NCI-H1105 (cell line): ENCODE measurements around the gene LCN6.
A peak's percentile ranks its signal among the peaks of the same experiment; 100 is the strongest.
"Not testable (repeated sequence)": the region's sequence is repeated elsewhere in the genome, so short reads cannot be mapped to it uniquely, and the experiment has no call there.

Experiments
- DNase-seq: peaks from one replicate; lab custom pipeline; 2025; lab: John Stamatoyannopoulos, UW

LCN6 gene

GRCh38 chr9:136748201-136748600, at the start of gene LCN6:
LCN6 (minus strand) TSS chr9:136748525; CDS start chr9:136748483, 42 bp downstream.
- no peak for DNase-seq

- not testable (repeated sequence) for DNase-seq
Measured at GRCh38 chr9:136796775-136797347, 48.5 kb upstream of the LCN6 start.

GRCh38 chr9:136796238-136796774, 48.0 kb upstream of the LCN6 start, which contains the start of gene CCDC183:
CCDC183 (plus strand) TSS chr9:136796338; CDS start chr9:136796398, 60 bp downstream.
- DNase-seq: no peak

- DNase-seq: no peak
Measured at GRCh38 chr9:136795000-136795348, 46.6 kb upstream of the LCN6 start.

GRCh38 chr9:136794281-136794999, 46.1 kb upstream of the LCN6 start:
- no peak for DNase-seq

- no peak for DNase-seq
Measured at GRCh38 chr9:136793086-136793946, 45.0 kb upstream of the LCN6 start.

- no peak for DNase-seq
Measured at GRCh38 chr9:136792321-136793085, 44.2 kb upstream of the LCN6 start.

GRCh38 chr9:136791516-136792276, 43.4 kb upstream of the LCN6 start:
- no peak for DNase-seq

GRCh38 chr9:136790640-136791515, 42.6 kb upstream of the LCN6 start, which contains the start of gene TMEM141:
TMEM141 (plus strand) TSS chr9:136791344; CDS start chr9:136791371, 27 bp downstream.
- peak; percentile 99 for DNase-seq

- DNase-seq: no peak
Measured at GRCh38 chr9:136789523-136789937, 41.2 kb upstream of the LCN6 start.

GRCh38 chr9:136788644-136789522, 40.6 kb upstream of the LCN6 start:
- not testable (repeated sequence) for DNase-seq

- DNase-seq: peak; percentile 49
Measured at GRCh38 chr9:136787690-136788400, 39.5 kb upstream of the LCN6 start.

- peak; percentile 27 for DNase-seq
Measured at GRCh38 chr9:136786983-136787382, 38.7 kb upstream of the LCN6 start.

GRCh38 chr9:136786451-136786850, 38.1 kb upstream of the LCN6 start:
- DNase-seq: no peak

GRCh38 chr9:136785565-136786355, 37.4 kb upstream of the LCN6 start:
- not testable (repeated sequence) for DNase-seq

GRCh38 chr9:136784997-136785361, 36.7 kb upstream of the LCN6 start:
- no peak for DNase-seq

GRCh38 chr9:136784249-136784996, 36.1 kb upstream of the LCN6 start:
- DNase-seq: no peak
